ENCODE measurements around the gene TIGAR. TPM values are rescaled to one million over a fixed set of nuclear protein-coding genes. Genes with fewer than 3 reads are reported as not detected.

TIGAR gene
- total and polyA plus RNA-seq, 2 donors: 9.7 to 10.7 TPM

GRCh38 chr12:4287325-4288211, 33.4 kb upstream of the TIGAR start:
- Histone ChIP-seq H3K4me3 (ENCODE audit: low read length in 2 of 2) (no peak overlapping the region), H3K9me3 (ENCODE audit: control insufficient read depth in 2 of 2, insufficient read depth in 1 of 2, low read length in 1 of 2) (no peaks in the 10 kb centered on the region), H3K27me3 (ENCODE audit: control insufficient read depth in 2 of 2, insufficient read depth in 1 of 2, low read length in 1 of 2) (no peaks in the 10 kb centered on the region), H3K4me1 (ENCODE audit: control insufficient read depth in 2 of 2, insufficient read depth in 2 of 2, low read length in 2 of 2) (no peaks in the 10 kb centered on the region), H3K27ac (ENCODE audit: low read depth in 1 of 2, low read length in 1 of 2) (no peak overlapping the region), H3K36me3 (ENCODE audit: control insufficient read depth in 2 of 2, insufficient read depth in 2 of 2, low read length in 1 of 2) (peaks cover 7 to 57% of the 10 kb centered on the region in 2 donors)
- DNase-seq (ENCODE audit: low read depth in 6 of 9, low spot score in 9 of 9): no peak
- 90% methylated on average over 18 of the region's 18 CpGs for WGBS

- no peaks in the 10 kb centered on the region for H3K27me3 ChIP-seq (ENCODE audit: control insufficient read depth in 2 of 2, insufficient read depth in 1 of 2, low read length in 1 of 2)
- peaks cover 7 to 48% of the 10 kb centered on the region in 2 donors for H3K36me3 ChIP-seq (ENCODE audit: control insufficient read depth in 2 of 2, insufficient read depth in 2 of 2, low read length in 1 of 2)
- DNase-seq (ENCODE audit: low read depth in 6 of 9, low spot score in 9 of 9): no peak
- no peaks in the 10 kb centered on the region for H3K9me3 ChIP-seq (ENCODE audit: control insufficient read depth in 2 of 2, insufficient read depth in 1 of 2, low read length in 1 of 2)
- no peaks in the 10 kb centered on the region for H3K4me1 ChIP-seq (ENCODE audit: control insufficient read depth in 2 of 2, insufficient read depth in 2 of 2, low read length in 2 of 2)
- 87% methylated on average over 20 of the region's 20 CpGs for WGBS
- no peak overlapping the region for H3K4me3 ChIP-seq (ENCODE audit: low read length in 2 of 2)
- H3K27ac ChIP-seq (ENCODE audit: low read depth in 1 of 2, low read length in 1 of 2): no peak overlapping the region
Observed at GRCh38 chr12:4288296-4289131, 32.5 kb upstream of the TIGAR start.

GRCh38 chr12:4289231-4289878, 31.7 kb upstream of the TIGAR start:
- 80% methylated on average over 20 of the region's 20 CpGs for WGBS
- H3K36me3 ChIP-seq (ENCODE audit: control insufficient read depth in 2 of 2, insufficient read depth in 2 of 2, low read length in 1 of 2): peaks cover 5 to 43% of the 10 kb centered on the region in 2 donors
- no peaks in the 10 kb centered on the region for H3K4me1 ChIP-seq (ENCODE audit: control insufficient read depth in 2 of 2, insufficient read depth in 2 of 2, low read length in 2 of 2)
- H3K9me3 ChIP-seq (ENCODE audit: control insufficient read depth in 2 of 2, insufficient read depth in 1 of 2, low read length in 1 of 2): no peaks in the 10 kb centered on the region
- no peak overlapping the region for H3K27ac ChIP-seq (ENCODE audit: low read depth in 1 of 2, low read length in 1 of 2)
- H3K27me3 ChIP-seq (ENCODE audit: control insufficient read depth in 2 of 2, insufficient read depth in 1 of 2, low read length in 1 of 2): no peaks in the 10 kb centered on the region
- H3K4me3 ChIP-seq (ENCODE audit: low read length in 2 of 2): no peak overlapping the region
- DNase-seq (ENCODE audit: low read depth in 6 of 9, low spot score in 9 of 9): no peak

GRCh38 chr12:4289998-4290790, 30.8 kb upstream of the TIGAR start:
- Histone ChIP-seq H3K4me1 (ENCODE audit: control insufficient read depth in 2 of 2, insufficient read depth in 2 of 2, low read length in 2 of 2) (no peaks in the 10 kb centered on the region), H3K4me3 (ENCODE audit: low read length in 2 of 2) (no peak overlapping the region), H3K27ac (ENCODE audit: low read depth in 1 of 2, low read length in 1 of 2) (no peak overlapping the region), H3K36me3 (ENCODE audit: control insufficient read depth in 2 of 2, insufficient read depth in 2 of 2, low read length in 1 of 2) (peaks cover 4 to 46% of the 10 kb centered on the region in 2 donors), H3K9me3 (ENCODE audit: control insufficient read depth in 2 of 2, insufficient read depth in 1 of 2, low read length in 1 of 2) (no peaks in the 10 kb centered on the region), H3K27me3 (ENCODE audit: control insufficient read depth in 2 of 2, insufficient read depth in 1 of 2, low read length in 1 of 2) (no peaks in the 10 kb centered on the region)
- no peak for DNase-seq (ENCODE audit: low read depth in 6 of 9, low spot score in 9 of 9)
- 95% methylated on average over 28 of the region's 28 CpGs for WGBS

- Histone ChIP-seq H3K4me1 (ENCODE audit: control insufficient read depth in 2 of 2, insufficient read depth in 2 of 2, low read length in 2 of 2) (no peaks in the 10 kb centered on the region), H3K27me3 (ENCODE audit: control insufficient read depth in 2 of 2, insufficient read depth in 1 of 2, low read length in 1 of 2) (no peaks in the 10 kb centered on the region), H3K9me3 (ENCODE audit: control insufficient read depth in 2 of 2, insufficient read depth in 1 of 2, low read length in 1 of 2) (no peaks in the 10 kb centered on the region), H3K4me3 (ENCODE audit: low read length in 2 of 2) (no peak overlapping the region), H3K27ac (ENCODE audit: low read depth in 1 of 2, low read length in 1 of 2) (no peak overlapping the region), H3K36me3 (ENCODE audit: control insufficient read depth in 2 of 2, insufficient read depth in 2 of 2, low read length in 1 of 2) (peaks cover 4 to 31% of the 10 kb centered on the region in 2 donors)
- DNase-seq (ENCODE audit: low read depth in 6 of 9, low spot score in 9 of 9): no peak
- 94% methylated on average over 16 of the region's 16 CpGs for WGBS
Observed at GRCh38 chr12:4292341-4293073, 28.5 kb upstream of the TIGAR start.

GRCh38 chr12:4293299-4293965, 27.6 kb upstream of the TIGAR start:
- Histone ChIP-seq H3K36me3 (ENCODE audit: control insufficient read depth in 2 of 2, insufficient read depth in 2 of 2, low read length in 1 of 2) (peaks cover 4 to 35% of the 10 kb centered on the region in 2 donors), H3K4me3 (ENCODE audit: low read length in 2 of 2) (no peak overlapping the region), H3K27ac (ENCODE audit: low read depth in 1 of 2, low read length in 1 of 2) (no peak overlapping the region), H3K4me1 (ENCODE audit: control insufficient read depth in 2 of 2, insufficient read depth in 2 of 2, low read length in 2 of 2) (no peaks in the 10 kb centered on the region), H3K9me3 (ENCODE audit: control insufficient read depth in 2 of 2, insufficient read depth in 1 of 2, low read length in 1 of 2) (no peaks in the 10 kb centered on the region), H3K27me3 (ENCODE audit: control insufficient read depth in 2 of 2, insufficient read depth in 1 of 2, low read length in 1 of 2) (no peaks in the 10 kb centered on the region)
- 94% methylated on average over 14 of the region's 14 CpGs for WGBS
- no peak for DNase-seq (ENCODE audit: low read depth in 6 of 9, low spot score in 9 of 9)

- no peaks in the 10 kb centered on the region for H3K27me3 ChIP-seq (ENCODE audit: control insufficient read depth in 2 of 2, insufficient read depth in 1 of 2, low read length in 1 of 2)
- H3K4me3 ChIP-seq (ENCODE audit: low read length in 2 of 2): no peak overlapping the region
- H3K4me1 ChIP-seq (ENCODE audit: control insufficient read depth in 2 of 2, insufficient read depth in 2 of 2, low read length in 2 of 2): no peaks in the 10 kb centered on the region
- H3K9me3 ChIP-seq (ENCODE audit: control insufficient read depth in 2 of 2, insufficient read depth in 1 of 2, low read length in 1 of 2): no peaks in the 10 kb centered on the region
- peaks cover 4 to 37% of the 10 kb centered on the region in 2 donors for H3K36me3 ChIP-seq (ENCODE audit: control insufficient read depth in 2 of 2, insufficient read depth in 2 of 2, low read length in 1 of 2)
- WGBS: 84% methylated on average over 16 of the region's 16 CpGs
- DNase-seq (ENCODE audit: low read depth in 6 of 9, low spot score in 9 of 9): no peak
- H3K27ac ChIP-seq (ENCODE audit: low read depth in 1 of 2, low read length in 1 of 2): no peak overlapping the region
Observed at GRCh38 chr12:4293966-4294505, 27.0 kb upstream of the TIGAR start.

Measured in thymus (tissue), 11 donors.